Uterus (tissue), 4 donors: Measurements from ENCODE around the gene ZNF521. TPM values are rescaled to one million over a fixed set of nuclear protein-coding genes. Genes with fewer than 3 reads are reported as not detected.

ENCODE experiments used
- DNase-seq, 2 donors: peaks; one replicate each; pipeline ENCODE4 v3.0.0-alpha.2; 2019 to 2020
- H3K27ac ChIP-seq, 2 donors: fragments of 200-600 bp; sonication (generic); 1 replicate in 1 of 2; 2 replicates in 1 of 2; pipeline ENCODE4 v1.5.1; 2016 to 2018
- H3K27me3 ChIP-seq, 2 donors: fragments of 200-600 bp; sonication (generic); one replicate each; pipeline ENCODE4 v1.5.1; 2018 to 2019; ENCODE audit warnings: control low read depth in 1 of 2
- H3K36me3 ChIP-seq, 2 donors: fragments of 200-600 bp; sonication (generic); one replicate each; pipeline ENCODE4 v1.5.1; 2019; ENCODE audit warnings: control low read depth in 1 of 2
- H3K4me1 ChIP-seq, 2 donors: fragments of 200-600 bp; sonication (generic); one replicate each; pipeline ENCODE4 v1.5.1; 2018 to 2019; ENCODE audit warnings: control low read depth in 1 of 2
- H3K4me3 ChIP-seq, 2 donors: fragments of 200-600 bp; sonication (generic); 1 replicate in 1 of 2; 2 replicates in 1 of 2; pipeline ENCODE4 v1.5.1; 2018 to 2019; ENCODE audit warnings: mild to moderate bottlenecking in 1 of 2
- H3K9me3 ChIP-seq, 2 donors: fragments of 200-600 bp; sonication (generic); one replicate each; pipeline ENCODE4 v1.5.1; 2019; ENCODE audit warnings: control low read depth in 1 of 2
- POLR2A ChIP-seq, 2 donors: fragments of 450-650 bp; IDR thresholded peaks; one replicate each; pipeline ENCODE4 v1.6.1; 2016; ENCODE audit warnings: antibody characterized with exemption in 2 of 2, mild to moderate bottlenecking in 1 of 2, moderate library complexity in 1 of 2
- intact Hi-C: fragments of 100-400 bp; cut with DNase I; formaldehyde crosslinking; loops from one replicate; pipeline ENCODE4 v1.15.1; 2023; ENCODE audit warnings: low total_unique reads
- total RNA-seq, 4 donors: library from RNA; depleted of rRNA in 3 of 4; stranded (reverse); fragments of >200 nt in 3 of 4; gene quantifications; one replicate each; pipeline versions ENCODE4 v1.1.0 to v1.2.4, GENCODE V29; 2014 to 2023
- TF ChIP-seq, protein P1 (sequence below), 4 experiments: fragments of 200-600 bp in 2 of 4; fragments of 450-650 bp in 2 of 4; sonication (generic) in 2 of 4; IDR thresholded peaks; one replicate each; pipeline ENCODE4 v1.5.1; 2016 to 2019; ENCODE audit warnings: antibody characterized with exemption in 4 of 4, mild to moderate bottlenecking in 2 of 4, moderate library complexity in 1 of 4
- donor health status: DM: yes; HTN: yes; CAD: no.

The ZNF521 gene
- total RNA-seq, 4 donors from 2014 or later: 47.4 to 116 (median 72.8) TPM

DNA sequence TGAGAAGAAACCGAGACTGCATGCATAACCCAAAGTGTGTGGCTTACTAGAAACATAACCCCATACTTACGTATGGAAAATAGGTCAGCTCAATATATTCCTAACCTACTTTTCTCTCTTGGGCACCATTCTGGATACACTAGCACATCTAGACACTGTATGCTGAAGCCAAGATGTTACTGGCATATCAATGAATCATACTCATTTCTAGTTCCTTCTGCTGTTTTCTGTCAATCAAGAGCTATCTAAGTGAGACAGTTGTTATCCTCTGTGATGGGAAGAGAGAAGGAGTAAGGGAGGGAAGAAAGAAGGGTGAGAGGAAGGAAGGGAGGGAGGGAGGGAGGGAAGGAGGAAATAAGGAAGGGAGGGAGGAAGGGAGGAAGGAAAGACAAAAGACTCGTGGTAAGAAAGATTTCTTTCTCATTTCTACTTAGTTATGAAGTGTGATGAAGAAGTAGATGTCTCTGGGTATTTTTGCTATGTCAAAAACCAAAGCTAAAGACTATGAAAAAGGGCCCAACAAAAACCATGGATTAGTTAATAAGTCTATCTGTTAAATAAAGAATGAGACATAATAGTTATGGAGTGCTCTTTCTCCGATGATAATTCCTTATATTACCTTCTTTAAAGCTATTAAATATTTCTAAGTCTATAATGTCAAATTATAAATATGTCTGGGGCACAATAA is 248.4 kb downstream of the ZNF521 start:
- Histone ChIP-seq H3K27ac (no peak overlapping the region), H3K4me1 (peaks cover 0 to 6% of the 10 kb centered on the region in 2 donors), H3K4me3 (no peak overlapping the region), H3K9me3 (no peaks in the 10 kb centered on the region), H3K27me3 (no peaks in the 10 kb centered on the region), H3K36me3 (no peaks in the 10 kb centered on the region)
- intact Hi-C loops: no loop called here
- no peak for DNase-seq
- no peak for TF ChIP-seq POLR2A (IDR thresholded peaks at IDR 0.05)
- TF ChIP-seq, protein P1, sequence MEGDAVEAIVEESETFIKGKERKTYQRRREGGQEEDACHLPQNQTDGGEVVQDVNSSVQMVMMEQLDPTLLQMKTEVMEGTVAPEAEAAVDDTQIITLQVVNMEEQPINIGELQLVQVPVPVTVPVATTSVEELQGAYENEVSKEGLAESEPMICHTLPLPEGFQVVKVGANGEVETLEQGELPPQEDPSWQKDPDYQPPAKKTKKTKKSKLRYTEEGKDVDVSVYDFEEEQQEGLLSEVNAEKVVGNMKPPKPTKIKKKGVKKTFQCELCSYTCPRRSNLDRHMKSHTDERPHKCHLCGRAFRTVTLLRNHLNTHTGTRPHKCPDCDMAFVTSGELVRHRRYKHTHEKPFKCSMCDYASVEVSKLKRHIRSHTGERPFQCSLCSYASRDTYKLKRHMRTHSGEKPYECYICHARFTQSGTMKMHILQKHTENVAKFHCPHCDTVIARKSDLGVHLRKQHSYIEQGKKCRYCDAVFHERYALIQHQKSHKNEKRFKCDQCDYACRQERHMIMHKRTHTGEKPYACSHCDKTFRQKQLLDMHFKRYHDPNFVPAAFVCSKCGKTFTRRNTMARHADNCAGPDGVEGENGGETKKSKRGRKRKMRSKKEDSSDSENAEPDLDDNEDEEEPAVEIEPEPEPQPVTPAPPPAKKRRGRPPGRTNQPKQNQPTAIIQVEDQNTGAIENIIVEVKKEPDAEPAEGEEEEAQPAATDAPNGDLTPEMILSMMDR (IDR thresholded peaks at IDR 0.05): no peak

- intact Hi-C loops: no loop called here
- Histone ChIP-seq H3K27me3 (no peaks in the 10 kb centered on the region), H3K4me1 (peaks cover 0 to 6% of the 10 kb centered on the region in 2 donors), H3K27ac (no peak overlapping the region), H3K36me3 (no peaks in the 10 kb centered on the region), H3K9me3 (no peaks in the 10 kb centered on the region), H3K4me3 (no peak overlapping the region)
- TF ChIP-seq, protein P1 (IDR thresholded peaks at IDR 0.05): no peak
- TF ChIP-seq POLR2A (IDR thresholded peaks at IDR 0.05): no peak
- no peak for DNase-seq
These were observed 249.3 kb downstream of the ZNF521 start for GRCh38 chr18:25102662-25103061.

- DNase-seq: no peak
- Histone ChIP-seq H3K4me3 (no peak overlapping the region), H3K27ac (no peak overlapping the region), H3K4me1 (peaks cover 0 to 6% of the 10 kb centered on the region in 2 donors), H3K36me3 (no peaks in the 10 kb centered on the region), H3K9me3 (no peaks in the 10 kb centered on the region), H3K27me3 (no peaks in the 10 kb centered on the region)
- intact Hi-C loops: no loop called here
- no peak for TF ChIP-seq POLR2A (IDR thresholded peaks at IDR 0.05)
- TF ChIP-seq, protein P1 (IDR thresholded peaks at IDR 0.05): no peak
These were observed 251.5 kb downstream of the ZNF521 start for GRCh38 chr18:25100418-25100817.

GRCh38 chr18:25099895-25100294 is 252.1 kb downstream of the ZNF521 start:
- no peaks in the 10 kb centered on the region for H3K27me3 ChIP-seq
- peaks cover 0 to 6% of the 10 kb centered on the region in 2 donors for H3K4me1 ChIP-seq
- DNase-seq: no peak
- intact Hi-C loops: no loop called here
- no peak overlapping the region for H3K27ac ChIP-seq
- no peaks in the 10 kb centered on the region for H3K9me3 ChIP-seq
- no peak overlapping the region for H3K4me3 ChIP-seq
- H3K36me3 ChIP-seq: no peaks in the 10 kb centered on the region
- TF ChIP-seq, protein P1 (IDR thresholded peaks at IDR 0.05): no peak

- TF ChIP-seq, protein P1 (IDR thresholded peaks at IDR 0.05): no peak
- TF ChIP-seq POLR2A (IDR thresholded peaks at IDR 0.05): no peak
- Histone ChIP-seq H3K36me3 (no peaks in the 10 kb centered on the region), H3K4me3 (no peak overlapping the region), H3K27ac (peak overlapping the region; percentile 3 to 19), H3K4me1 (peaks cover 0 to 6% of the 10 kb centered on the region in 2 donors), H3K9me3 (no peaks in the 10 kb centered on the region), H3K27me3 (no peaks in the 10 kb centered on the region)
- intact Hi-C loops: no loop called here
- no peak for DNase-seq
These were observed 254.4 kb downstream of the ZNF521 start for GRCh38 chr18:25097569-25098056.
